ENCODE data around the gene MRPL24.

MRPL24 gene

GRCh38 chr1:156727492-156727891 lies 13.4 kb downstream of the MRPL24 start:
- Mint-ChIP-seq H3K27ac (no peak overlapping the region), H3K36me3 (ENCODE audit: insufficient read depth) (peaks cover 40% of the 10 kb centered on the region), H3K4me1 (ENCODE audit: low read depth in 2 of 2) (peaks cover 19 to 23% of the 10 kb centered on the region in 2 donors), H3K9me3 (no peaks in the 10 kb centered on the region), H3K4me3 (no peak overlapping the region), H3K27me3 (no peaks in the 10 kb centered on the region)
- ATAC-seq (replicated peaks) (no peak), DNase-seq (no peak)

- no peak overlapping the region for H3K27ac Mint-ChIP-seq
- peaks cover 48% of the 10 kb centered on the region for H3K36me3 Mint-ChIP-seq (ENCODE audit: insufficient read depth)
- DNase-seq (peak; percentile 38 to 56 (median 40)), ATAC-seq (replicated peaks) (no peak)
- H3K4me3 Mint-ChIP-seq: no peak overlapping the region
- no peaks in the 10 kb centered on the region for H3K27me3 Mint-ChIP-seq
- no peaks in the 10 kb centered on the region for H3K9me3 Mint-ChIP-seq
- peaks cover 19 to 23% of the 10 kb centered on the region in 2 donors for H3K4me1 Mint-ChIP-seq (ENCODE audit: low read depth in 2 of 2)
Observed at GRCh38 chr1:156726549-156727226, 14.2 kb downstream of the MRPL24 start.

- Mint-ChIP-seq H3K9me3 (no peaks in the 10 kb centered on the region), H3K4me3 (no peak overlapping the region), H3K27ac (no peak overlapping the region), H3K4me1 (ENCODE audit: low read depth in 2 of 2) (peaks cover 21 to 23% of the 10 kb centered on the region in 2 donors), H3K36me3 (ENCODE audit: insufficient read depth) (peaks cover 54% of the 10 kb centered on the region), H3K27me3 (no peaks in the 10 kb centered on the region)
- peak; percentile 17 for ATAC-seq (replicated peaks)
- DNase-seq: peak; percentile 74 to 77 (median 76)
Observed at GRCh38 chr1:156725683-156726280, 15.1 kb downstream of the MRPL24 start.

- H3K4me1 Mint-ChIP-seq (ENCODE audit: low read depth in 2 of 2): peaks cover 10 to 19% of the 10 kb centered on the region in 2 donors
- H3K36me3 Mint-ChIP-seq (ENCODE audit: insufficient read depth): peaks cover 51% of the 10 kb centered on the region
- DNase-seq (no peak), ATAC-seq (replicated peaks) (no peak)
- no peaks in the 10 kb centered on the region for H3K27me3 Mint-ChIP-seq
- no peak overlapping the region for H3K4me3 Mint-ChIP-seq
- H3K9me3 Mint-ChIP-seq: no peaks in the 10 kb centered on the region
- H3K27ac Mint-ChIP-seq: no peak overlapping the region
Observed at GRCh38 chr1:156721535-156721934, 19.4 kb downstream of the MRPL24 start.

- peaks cover 10 to 21% of the 10 kb centered on the region in 2 donors for H3K4me1 Mint-ChIP-seq (ENCODE audit: low read depth in 2 of 2)
- H3K36me3 Mint-ChIP-seq (ENCODE audit: insufficient read depth): peaks cover 51% of the 10 kb centered on the region
- no peaks in the 10 kb centered on the region for H3K27me3 Mint-ChIP-seq
- no peak for ATAC-seq (replicated peaks)
- H3K9me3 Mint-ChIP-seq: no peaks in the 10 kb centered on the region
- no peak overlapping the region for H3K4me3 Mint-ChIP-seq
- no peak overlapping the region for H3K27ac Mint-ChIP-seq
- DNase-seq: no peak
Observed at GRCh38 chr1:156721131-156721530, 19.8 kb downstream of the MRPL24 start.

- Mint-ChIP-seq H3K27me3 (no peaks in the 10 kb centered on the region), H3K4me1 (ENCODE audit: low read depth in 2 of 2) (peaks cover 4 to 13% of the 10 kb centered on the region in 2 donors), H3K4me3 (no peak overlapping the region), H3K9me3 (no peaks in the 10 kb centered on the region), H3K27ac (no peak overlapping the region), H3K36me3 (ENCODE audit: insufficient read depth) (peaks cover 34% of the 10 kb centered on the region)
- DNase-seq (no peak), ATAC-seq (replicated peaks) (no peak)
Observed at GRCh38 chr1:156717351-156717750, 23.5 kb downstream of the MRPL24 start.

GRCh38 chr1:156714830-156715229 lies 26.1 kb downstream of the MRPL24 start:
- DNase-seq (no peak), ATAC-seq (replicated peaks) (no peak)
- Mint-ChIP-seq H3K4me1 (ENCODE audit: low read depth in 2 of 2) (peaks cover 2 to 13% of the 10 kb centered on the region in 2 donors), H3K27ac (peak overlapping the region; percentile 26 to 39), H3K4me3 (no peak overlapping the region), H3K9me3 (no peaks in the 10 kb centered on the region), H3K27me3 (no peaks in the 10 kb centered on the region), H3K36me3 (ENCODE audit: insufficient read depth) (peaks cover 10% of the 10 kb centered on the region)

GRCh38 chr1:156712626-156713025 lies 28.3 kb downstream of the MRPL24 start:
- Mint-ChIP-seq H3K4me3 (no peak overlapping the region), H3K36me3 (ENCODE audit: insufficient read depth) (no peaks in the 10 kb centered on the region), H3K27me3 (no peaks in the 10 kb centered on the region), H3K27ac (no peak overlapping the region), H3K9me3 (no peaks in the 10 kb centered on the region), H3K4me1 (ENCODE audit: low read depth in 2 of 2) (peaks cover 3 to 13% of the 10 kb centered on the region in 2 donors)
- ATAC-seq (replicated peaks): no peak
- no peak for DNase-seq

GRCh38 chr1:156711011-156711817 lies 29.7 kb downstream of the MRPL24 start:
- Mint-ChIP-seq H3K27me3 (no peaks in the 10 kb centered on the region), H3K36me3 (ENCODE audit: insufficient read depth) (no peaks in the 10 kb centered on the region), H3K27ac (no peak overlapping the region), H3K4me3 (no peak overlapping the region), H3K9me3 (no peaks in the 10 kb centered on the region), H3K4me1 (ENCODE audit: low read depth in 2 of 2) (peaks cover 7 to 13% of the 10 kb centered on the region in 2 donors)
- DNase-seq (no peak), ATAC-seq (replicated peaks) (no peak)

GRCh38 chr1:156709757-156710489 lies 31.0 kb downstream of the MRPL24 start:
- H3K4me1 Mint-ChIP-seq (ENCODE audit: low read depth in 2 of 2): peaks cover 14 to 15% of the 10 kb centered on the region in 2 donors
- H3K27ac Mint-ChIP-seq: peak overlapping the region in 1 of 2 donors; percentile 32

GRCh38 chr1:156709031-156709430 lies 31.9 kb downstream of the MRPL24 start:
- no peak for DNase-seq
- Mint-ChIP-seq H3K4me3 (no peak overlapping the region), H3K9me3 (no peaks in the 10 kb centered on the region), H3K27me3 (peaks cover 6 to 8% of the 10 kb centered on the region in 2 donors), H3K4me1 (ENCODE audit: low read depth in 2 of 2) (peaks cover 16 to 17% of the 10 kb centered on the region in 2 donors), H3K36me3 (ENCODE audit: insufficient read depth) (peaks cover 3% of the 10 kb centered on the region), H3K27ac (peak overlapping the region; percentile 26 to 32)
- no peak for ATAC-seq (replicated peaks)

More at GRCh38 chr1:156709757-156710489, 31.0 kb downstream of the MRPL24 start:
- H3K4me3 Mint-ChIP-seq: no peak overlapping the region
- DNase-seq (no peak), ATAC-seq (replicated peaks) (no peak)
- H3K36me3 Mint-ChIP-seq (ENCODE audit: insufficient read depth): peaks cover 3% of the 10 kb centered on the region
- H3K9me3 Mint-ChIP-seq: no peaks in the 10 kb centered on the region
- no peaks in the 10 kb centered on the region for H3K27me3 Mint-ChIP-seq

- ATAC-seq (replicated peaks) (no peak), DNase-seq (no peak)
- H3K36me3 Mint-ChIP-seq (ENCODE audit: insufficient read depth): peaks cover 7% of the 10 kb centered on the region
- H3K4me1 Mint-ChIP-seq (ENCODE audit: low read depth in 2 of 2): peaks cover 16 to 17% of the 10 kb centered on the region in 2 donors
- peak overlapping the region; percentile 26 to 32 for H3K27ac Mint-ChIP-seq
- H3K4me3 Mint-ChIP-seq: no peak overlapping the region
- H3K27me3 Mint-ChIP-seq: peaks cover 6 to 16% of the 10 kb centered on the region in 2 donors
- H3K9me3 Mint-ChIP-seq: no peaks in the 10 kb centered on the region
Observed at GRCh38 chr1:156708218-156708661, 32.6 kb downstream of the MRPL24 start.

Measured in effector memory CD8-positive, alpha-beta T cell (primary cell).